Astrocyte of the cerebellum (primary cell): ENCODE measurements around the gene ANKRD29.

ENCODE experiments used
- DNase-seq: peaks from one replicate; pipeline ENCODE4 v3.0.0-alpha.2; 2011; ENCODE audit warnings: low read depth
- H3K4me3 ChIP-seq: 2 replicates; pipeline ENCODE4 v1.5.1; 2011; ENCODE audit warnings: mild to moderate bottlenecking, low read depth, low read length, moderate library complexity
- in situ Hi-C: cut with HindIII; loops from 2 replicates; pipeline ENCODE4 v1.10.0; 2017; ENCODE audit warnings: low sequenced_read_pairs
- TF ChIP-seq, protein P1 (sequence below): IDR thresholded peaks from 2 replicates; pipeline ENCODE4 v1.5.1; 2012; ENCODE audit warnings: low read length, low read depth, moderate library complexity, mild to moderate bottlenecking; ENCODE audit errors: missing control alignments

ANKRD29 gene

DNA sequence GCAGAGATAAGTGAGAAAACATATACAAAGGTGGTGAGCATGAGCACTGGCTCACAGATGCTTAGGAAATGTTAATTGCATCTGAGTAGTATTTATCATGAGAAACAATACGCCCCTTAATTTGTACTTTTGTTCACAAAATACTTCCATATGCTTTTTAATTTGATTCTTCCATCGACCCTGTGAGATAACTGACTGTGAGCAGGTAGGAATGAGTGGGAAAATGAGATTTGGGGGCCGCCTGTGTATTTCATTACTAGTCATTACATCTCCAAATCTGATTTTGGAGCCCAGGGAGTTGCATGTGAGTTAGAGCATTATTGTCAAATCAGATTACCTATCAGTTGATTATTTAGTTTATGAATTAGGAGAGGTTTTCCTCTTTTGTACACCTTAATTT, 39.7 kb downstream of the ANKRD29 start:
- DNase-seq = no peak
- no peak overlapping the region for H3K4me3 ChIP-seq
- in situ Hi-C loops = no loop called here
- TF ChIP-seq, protein P1, sequence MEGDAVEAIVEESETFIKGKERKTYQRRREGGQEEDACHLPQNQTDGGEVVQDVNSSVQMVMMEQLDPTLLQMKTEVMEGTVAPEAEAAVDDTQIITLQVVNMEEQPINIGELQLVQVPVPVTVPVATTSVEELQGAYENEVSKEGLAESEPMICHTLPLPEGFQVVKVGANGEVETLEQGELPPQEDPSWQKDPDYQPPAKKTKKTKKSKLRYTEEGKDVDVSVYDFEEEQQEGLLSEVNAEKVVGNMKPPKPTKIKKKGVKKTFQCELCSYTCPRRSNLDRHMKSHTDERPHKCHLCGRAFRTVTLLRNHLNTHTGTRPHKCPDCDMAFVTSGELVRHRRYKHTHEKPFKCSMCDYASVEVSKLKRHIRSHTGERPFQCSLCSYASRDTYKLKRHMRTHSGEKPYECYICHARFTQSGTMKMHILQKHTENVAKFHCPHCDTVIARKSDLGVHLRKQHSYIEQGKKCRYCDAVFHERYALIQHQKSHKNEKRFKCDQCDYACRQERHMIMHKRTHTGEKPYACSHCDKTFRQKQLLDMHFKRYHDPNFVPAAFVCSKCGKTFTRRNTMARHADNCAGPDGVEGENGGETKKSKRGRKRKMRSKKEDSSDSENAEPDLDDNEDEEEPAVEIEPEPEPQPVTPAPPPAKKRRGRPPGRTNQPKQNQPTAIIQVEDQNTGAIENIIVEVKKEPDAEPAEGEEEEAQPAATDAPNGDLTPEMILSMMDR = no peak

DNA sequence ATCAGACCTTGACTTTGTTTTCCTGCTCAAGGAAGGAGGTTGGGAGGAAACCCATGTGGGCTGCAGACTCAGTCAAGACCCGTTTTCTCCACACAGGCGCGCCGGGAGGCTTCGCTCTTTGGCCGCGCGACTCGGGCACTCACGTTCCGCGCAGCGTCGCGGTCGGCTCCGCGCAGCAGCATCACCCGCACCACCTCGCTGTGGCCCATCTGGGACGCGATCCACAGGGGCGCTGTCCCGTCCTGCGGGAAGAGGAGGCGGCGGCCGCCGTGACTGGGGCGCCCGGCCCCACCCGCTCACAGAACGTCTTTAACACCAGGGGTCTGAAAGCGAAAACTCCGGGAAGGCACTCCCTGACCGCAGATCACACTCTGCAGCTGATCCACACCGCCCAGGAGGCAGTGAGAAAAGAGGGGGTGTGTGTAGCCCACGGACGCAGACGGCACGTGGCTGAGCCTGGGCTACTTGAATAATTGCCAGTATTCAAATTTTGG, 43.3 kb downstream of the ANKRD29 start:
- TF ChIP-seq, protein P1 = no peak
- in situ Hi-C loops = no loop called here
- DNase-seq = no peak

DNA sequence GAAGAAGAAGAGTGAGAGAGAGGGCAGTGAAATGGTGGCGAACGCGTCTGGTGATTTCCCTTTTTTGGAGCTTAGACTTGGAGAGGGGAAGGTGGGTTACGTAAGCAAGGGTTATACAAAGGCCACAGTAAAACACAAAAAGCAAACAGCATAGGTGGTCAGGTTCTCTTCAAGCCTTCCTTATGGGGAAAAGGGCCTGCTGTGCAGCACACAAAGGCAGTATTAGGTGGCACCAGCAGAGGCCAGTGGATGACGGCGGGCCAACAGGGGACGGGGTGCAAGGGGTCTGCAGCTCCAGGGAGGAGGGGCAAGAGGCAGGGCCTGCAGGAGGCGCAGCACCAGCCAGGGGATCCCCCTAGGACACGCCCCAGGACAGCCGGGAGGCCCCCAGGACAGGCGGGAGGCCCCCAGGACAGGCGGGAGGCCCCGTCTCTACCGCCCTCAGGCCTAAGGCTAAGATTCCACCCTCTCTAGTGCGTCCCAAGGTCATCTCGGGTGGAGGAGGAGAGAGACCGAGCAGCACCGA, 43.8 kb downstream of the ANKRD29 start:
- TF ChIP-seq, protein P1 = peak; percentile 19
- in situ Hi-C loops = no loop called here
- peak overlapping the region; percentile 41 for H3K4me3 ChIP-seq
- DNase-seq = no peak

More for the DNA sequence above, 43.3 kb downstream of the ANKRD29 start:
- peak overlapping the region; percentile 41 for H3K4me3 ChIP-seq

DNA sequence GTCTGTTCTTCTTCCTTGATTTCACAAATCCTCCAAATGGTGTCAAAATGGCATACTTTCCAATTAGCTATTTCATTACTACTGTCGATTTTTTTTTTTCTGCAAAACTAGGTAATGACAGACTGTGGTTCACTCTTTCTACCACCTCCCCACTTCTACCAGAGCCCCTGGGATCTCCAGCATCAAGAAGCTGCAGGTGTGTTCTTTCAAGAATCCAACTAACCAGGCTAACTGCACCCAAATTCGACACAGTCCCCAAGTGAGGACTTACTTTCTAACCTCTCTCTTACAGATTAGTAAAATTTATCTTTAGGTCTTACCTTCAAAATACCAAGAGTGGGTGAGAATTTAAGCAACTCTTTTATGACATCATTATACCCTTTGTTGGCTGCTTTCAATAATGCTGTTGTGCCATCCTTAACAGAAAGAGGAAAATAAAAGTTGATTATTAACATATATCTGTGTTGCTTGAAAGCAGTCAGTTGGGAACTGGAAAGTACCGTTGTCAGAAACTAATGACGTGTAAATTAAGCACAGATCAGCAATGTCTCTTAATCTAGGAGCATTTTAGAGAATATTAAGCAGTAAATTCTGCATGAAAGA, 45.2 kb downstream of the ANKRD29 start:
- in situ Hi-C loops = no loop called here
- no peak for DNase-seq
- H3K4me3 ChIP-seq = no peak overlapping the region
- TF ChIP-seq, protein P1 = no peak

DNA sequence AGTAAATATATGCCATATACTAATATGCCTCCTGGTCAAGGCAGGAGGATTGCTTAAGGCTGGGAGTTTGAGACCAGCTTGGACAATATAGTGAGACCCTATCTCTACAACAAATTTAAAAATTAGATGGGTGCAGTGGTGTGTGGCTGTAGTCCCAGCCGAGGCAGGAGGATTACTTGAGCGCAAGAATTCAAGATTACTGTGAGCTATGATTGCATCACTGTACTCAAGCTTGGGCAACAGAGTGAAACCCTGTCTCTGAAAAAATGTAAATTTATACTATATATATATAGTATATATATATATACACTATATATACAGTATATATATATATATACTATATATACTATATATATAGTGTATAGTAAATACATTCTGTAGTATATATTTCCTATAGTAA, 46.5 kb downstream of the ANKRD29 start:
- no peak for DNase-seq
- TF ChIP-seq, protein P1 = no peak
- no peak overlapping the region for H3K4me3 ChIP-seq
- in situ Hi-C loops = no loop called here

DNA sequence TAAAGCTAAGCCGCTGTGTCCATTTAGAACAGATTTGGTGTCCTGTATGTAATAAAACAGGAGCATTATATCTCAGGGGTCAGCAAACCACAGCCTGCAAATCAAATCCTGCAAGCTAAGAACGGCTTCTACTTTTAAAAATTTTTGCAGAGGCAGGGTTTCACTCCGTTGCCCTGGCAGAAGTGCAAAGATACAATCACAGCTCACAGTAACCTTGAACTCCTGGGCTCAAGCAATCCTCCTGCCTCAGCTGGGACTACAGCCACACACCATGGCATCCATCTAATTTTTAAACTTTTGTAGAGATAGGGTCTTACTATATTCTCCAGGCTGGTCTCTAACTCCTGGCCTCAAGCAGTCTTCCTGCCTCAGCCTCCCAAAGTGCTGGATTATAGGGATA, 47.8 kb downstream of the ANKRD29 start:
- H3K4me3 ChIP-seq = no peak overlapping the region
- TF ChIP-seq, protein P1 = no peak
- in situ Hi-C loops = no loop called here
- no peak for DNase-seq
